B cell (primary cell): ENCODE measurements around the gene KIF13A. TPM values are rescaled to one million over a fixed set of nuclear protein-coding genes. Genes with fewer than 3 reads are reported as not detected.

Experiments used
- ATAC-seq: fragments of 200-7000 bp; cut with Tn5 transposase; one replicate; pipeline ENCODE4 v1.10.0; 2021; ENCODE audit warnings: low read depth, mild to moderate bottlenecking, moderate number of reproducible peaks, moderate library complexity
- CTCF ChIA-PET: fragments of 350-600 bp; sonication (Branson Sonifier 250); formaldehyde crosslinking; loops from one replicate; lab custom pipeline; 2021; ENCODE audit warnings: antibody characterized with exemption, inconsistent platforms; lab: Charles Lee
- POLR2A ChIA-PET: fragments of 350-600 bp; sonication (Branson Sonifier 250); formaldehyde crosslinking; loops from one replicate; lab custom pipeline; 2021; ENCODE audit warnings: antibody characterized with exemption; lab: Charles Lee
- DNase-seq: peaks from one replicate; pipeline ENCODE4 v3.0.0; 2013
- H2AFZ ChIP-seq: 2 replicates; pipeline ENCODE4 v1.6.1; 2012; ENCODE audit warnings: mild to moderate bottlenecking, low read depth, low read length; ENCODE audit not compliant: insufficient read depth, poor library complexity, severe bottlenecking
- H3K27ac ChIP-seq, 2 donors: 1 replicate in 1 of 2; 2 replicates in 1 of 2; pipeline ENCODE4 v1.5.1; 2012 to 2013; ENCODE audit warnings: low read length in 2 of 2, mild to moderate bottlenecking in 2 of 2, moderate library complexity in 1 of 2
- H3K27me3 ChIP-seq, 4 experiments: fragments of 200-600 bp in 1 of 4; sonication (generic) in 1 of 4; replicated peaks in 1 of 4; 1 replicate in 2 of 4; 2 replicates in 2 of 4; pipeline versions ENCODE4 v1.6.1 to v1.7.0; 2013 to 2016; ENCODE audit warnings: low read length in 3 of 4, mild to moderate bottlenecking in 2 of 4, mixed read lengths in 1 of 4, moderate library complexity in 1 of 4; ENCODE audit not compliant: insufficient read depth in 4 of 4, control insufficient read depth in 3 of 4; ENCODE audit errors: control extremely low read depth in 1 of 4
- H3K36me3 ChIP-seq, 2 experiments: replicated peaks in 1 of 2; 1 replicate in 1 of 2; 2 replicates in 1 of 2; pipeline versions ENCODE4 v1.6.1 to v1.7.1; 2013; ENCODE audit warnings: low read length in 1 of 2; ENCODE audit not compliant: insufficient read depth in 2 of 2, control insufficient read depth in 1 of 2; ENCODE audit errors: control extremely low read depth in 1 of 2, extremely low read depth in 1 of 2
- H3K4me1 ChIP-seq, 2 donors: fragments of 200-600 bp in 1 of 2; sonication (generic) in 1 of 2; 1 replicate in 1 of 2; 2 replicates in 1 of 2; pipeline versions ENCODE4 v1.5.1 to v1.6.1; 2013 to 2017; ENCODE audit warnings: low read length in 2 of 2; ENCODE audit not compliant: control insufficient read depth in 2 of 2, insufficient read depth in 2 of 2
- H3K4me2 ChIP-seq: replicated peaks from 2 replicates; pipeline ENCODE3; 2012; ENCODE audit warnings: mild to moderate bottlenecking, low read depth, low read length; ENCODE audit not compliant: poor library complexity, severe bottlenecking
- H3K4me3 ChIP-seq, 5 experiments: fragments of 200-600 bp in 1 of 5; sonication (generic) in 1 of 5; 1 replicate in 3 of 5; 2 replicates in 2 of 5; pipeline versions ENCODE4 v1.5.1 to v1.7.0; 2011 to 2016; ENCODE audit warnings: low read length in 4 of 5, mild to moderate bottlenecking in 4 of 5, low read depth in 2 of 5, control low read depth in 1 of 5, moderate library complexity in 1 of 5; ENCODE audit not compliant: insufficient read depth in 1 of 5; ENCODE audit errors: control extremely low read depth in 1 of 5, extremely low read depth in 1 of 5
- H3K79me2 ChIP-seq: fragments of 200-600 bp; sonication (generic); one replicate; pipeline ENCODE4 v1.6.0; 2016; ENCODE audit warnings: low read length; ENCODE audit not compliant: control insufficient read depth, insufficient read depth
- H3K9ac ChIP-seq: fragments of 200-600 bp; sonication (generic); 2 replicates; pipeline ENCODE4 v1.6.1; 2017; ENCODE audit warnings: mild to moderate bottlenecking, low read length, moderate library complexity
- H3K9me3 ChIP-seq, 3 donors: one replicate each; pipeline versions ENCODE4 v1.6.1 to v1.7.1; 2013; ENCODE audit warnings: low read length in 2 of 3; ENCODE audit not compliant: control insufficient read depth in 2 of 3, insufficient read depth in 1 of 3; ENCODE audit errors: control extremely low read depth in 1 of 3
- H4K20me1 ChIP-seq: 2 replicates; pipeline ENCODE4 v1.6.0; 2012; ENCODE audit warnings: mild to moderate bottlenecking, low read length; ENCODE audit not compliant: insufficient read depth, control insufficient read depth, poor library complexity, severe bottlenecking
- H3K27ac Mint-ChIP-seq: one replicate; pipeline ENCODE4 v1.8.0; 2021; ENCODE audit warnings: mixed read lengths
- H3K27me3 Mint-ChIP-seq: one replicate; pipeline ENCODE4 v1.8.0; 2021; ENCODE audit warnings: mixed read lengths
- H3K4me1 Mint-ChIP-seq: one replicate; pipeline ENCODE4 v1.8.0; 2021; ENCODE audit warnings: mixed read lengths
- H3K4me3 Mint-ChIP-seq: one replicate; pipeline ENCODE4 v1.8.0; 2021; ENCODE audit warnings: mixed read lengths
- H3K9me3 Mint-ChIP-seq: one replicate; pipeline ENCODE4 v1.8.0; 2022; ENCODE audit warnings: mixed read lengths; ENCODE audit not compliant: insufficient read depth
- EZH2 ChIP-seq: IDR thresholded peaks from 2 replicates; pipeline ENCODE4 v1.6.1; 2012; ENCODE audit warnings: borderline replicate concordance, low read depth, mild to moderate bottlenecking, moderate library complexity, low read length; ENCODE audit not compliant: insufficient read depth, poor library complexity, severe bottlenecking
- WGBS: methylation state at CpG from one replicate; pipeline ENCODE4 v1.1.5; 2013; ENCODE audit warnings: missing lambda C conversion rate; ENCODE audit not compliant: insufficient coverage; 5-methylcytosine and 5-hydroxymethylcytosine counted together
- intact Hi-C: fragments of 100-400 bp; cut with micrococcal nuclease; formaldehyde crosslinking; loops from one replicate; pipeline ENCODE4 v1.10.0; 2022
- polyA plus RNA-seq: library from polyadenylated mRNA; depleted of rRNA; stranded (reverse); fragments of >200 nt; gene quantifications from 2 replicates; pipeline ENCODE4 v1.2.3, GENCODE V29; 2012
- total RNA-seq, 2 donors: library from RNA; stranded (reverse); fragments of 120-200 nt in 1 of 2; gene quantifications; 1 replicate in 1 of 2; 2 replicates in 1 of 2; pipeline versions ENCODE4 v1.2.3 to v1.2.4, GENCODE V29; 2013 to 2022
- TF ChIP-seq, protein P1 (sequence below): fragments of 200-600 bp; IDR thresholded peaks from one replicate; pipeline ENCODE4 v1.8.0; 2022; ENCODE audit warnings: antibody characterized with exemption, mild to moderate bottlenecking

The KIF13A gene
- total and polyA plus RNA-seq, 2 donors (not counting 1 experiment from before 2014, with no cell fraction given), result 2.1 to 23.4 TPM

DNA sequence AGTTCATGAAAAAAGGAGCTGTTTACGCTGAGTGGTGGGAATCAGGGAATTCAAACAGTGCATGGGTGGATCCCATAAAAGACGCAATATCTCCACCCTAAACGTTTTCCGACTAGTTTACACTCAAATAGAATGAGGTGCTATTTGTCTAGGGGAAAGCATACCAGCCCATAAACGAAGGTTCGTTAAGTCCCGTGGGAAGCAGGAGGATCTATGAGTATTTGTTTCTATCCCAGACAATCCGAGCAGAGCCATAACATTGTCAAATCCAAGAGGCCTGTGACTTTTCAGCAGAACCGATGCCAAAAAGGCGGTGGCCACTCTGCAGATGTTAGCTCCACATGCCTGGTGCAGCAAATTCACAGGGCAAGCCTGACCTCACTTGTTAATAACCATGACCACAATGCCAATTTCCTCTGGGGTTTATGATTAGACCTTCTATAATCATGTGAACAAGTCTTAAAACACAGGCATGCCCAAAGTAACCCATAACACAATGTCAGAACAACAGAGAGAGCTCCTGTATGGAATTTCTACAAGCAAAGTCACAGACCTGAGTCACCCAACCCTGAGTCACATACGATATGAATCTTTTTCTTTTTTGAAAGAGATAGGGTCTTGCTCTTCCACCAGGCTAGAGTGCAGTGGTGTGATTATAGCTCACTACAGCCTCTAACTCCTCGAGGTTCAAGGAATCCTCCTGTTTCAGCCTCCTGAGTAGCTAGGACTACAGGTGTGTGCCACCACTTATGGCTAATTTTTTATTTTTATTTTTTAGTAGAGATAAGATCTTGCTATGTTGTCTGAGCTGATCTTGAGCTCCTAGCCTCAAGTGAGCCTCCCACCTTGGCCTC lies 123.3 kb downstream of the KIF13A start:
- TF ChIP-seq, protein P1, sequence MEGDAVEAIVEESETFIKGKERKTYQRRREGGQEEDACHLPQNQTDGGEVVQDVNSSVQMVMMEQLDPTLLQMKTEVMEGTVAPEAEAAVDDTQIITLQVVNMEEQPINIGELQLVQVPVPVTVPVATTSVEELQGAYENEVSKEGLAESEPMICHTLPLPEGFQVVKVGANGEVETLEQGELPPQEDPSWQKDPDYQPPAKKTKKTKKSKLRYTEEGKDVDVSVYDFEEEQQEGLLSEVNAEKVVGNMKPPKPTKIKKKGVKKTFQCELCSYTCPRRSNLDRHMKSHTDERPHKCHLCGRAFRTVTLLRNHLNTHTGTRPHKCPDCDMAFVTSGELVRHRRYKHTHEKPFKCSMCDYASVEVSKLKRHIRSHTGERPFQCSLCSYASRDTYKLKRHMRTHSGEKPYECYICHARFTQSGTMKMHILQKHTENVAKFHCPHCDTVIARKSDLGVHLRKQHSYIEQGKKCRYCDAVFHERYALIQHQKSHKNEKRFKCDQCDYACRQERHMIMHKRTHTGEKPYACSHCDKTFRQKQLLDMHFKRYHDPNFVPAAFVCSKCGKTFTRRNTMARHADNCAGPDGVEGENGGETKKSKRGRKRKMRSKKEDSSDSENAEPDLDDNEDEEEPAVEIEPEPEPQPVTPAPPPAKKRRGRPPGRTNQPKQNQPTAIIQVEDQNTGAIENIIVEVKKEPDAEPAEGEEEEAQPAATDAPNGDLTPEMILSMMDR, result no peak
- no peak for TF ChIP-seq EZH2
- Histone ChIP-seq H3K9me3 (no peaks in the 10 kb centered on the region), H3K27me3 (no peaks in the 10 kb centered on the region), H3K4me1 (no peaks in the 10 kb centered on the region), H3K4me3 (no peak overlapping the region), H3K36me3 (no peaks in the 10 kb centered on the region), H4K20me1 (no peaks in the 10 kb centered on the region), H3K4me2 (no peak overlapping the region), H3K9ac (no peak overlapping the region), H3K79me2 (no peaks in the 10 kb centered on the region), H3K27ac (no peak overlapping the region), H2AFZ (no peak overlapping the region)
- H3K4me1 Mint-ChIP-seq, result peaks cover under 1% of the 10 kb centered on the region
- intact Hi-C loops, result no loop called here
- POLR2A ChIA-PET, result no interaction called here
- no peak overlapping the region for H3K4me3 Mint-ChIP-seq
- H3K27ac Mint-ChIP-seq, result no peak overlapping the region
- 96% methylated on average over 6 of the region's 12 CpGs for WGBS
- CTCF ChIA-PET, result no interaction called here
- H3K9me3 Mint-ChIP-seq, result no peaks in the 10 kb centered on the region
- no peak for DNase-seq
- no peak for ATAC-seq
- no peaks in the 10 kb centered on the region for H3K27me3 Mint-ChIP-seq

DNA sequence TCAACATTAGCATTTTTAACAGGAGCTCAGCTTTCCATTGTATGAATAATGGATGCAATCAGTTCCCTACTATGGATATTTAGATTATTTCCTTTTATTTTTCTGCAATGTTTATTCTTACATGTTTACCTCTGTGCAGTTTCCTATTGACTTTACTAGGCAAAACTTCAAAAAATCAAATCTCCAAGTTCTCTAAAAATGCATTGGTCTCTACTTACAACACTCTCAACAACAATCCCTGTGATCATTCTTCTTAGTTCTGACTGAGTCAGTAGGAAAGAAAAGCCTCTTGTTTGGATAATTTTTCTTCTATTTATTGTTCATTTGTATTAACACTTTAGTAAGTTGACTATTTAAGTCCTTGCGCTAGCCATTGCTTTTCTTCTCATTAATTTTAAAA lies 126.1 kb downstream of the KIF13A start:
- intact Hi-C loops, result no loop called here
- H2AFZ ChIP-seq, result no peak overlapping the region
- CTCF ChIA-PET, result no interaction called here
- H3K27ac Mint-ChIP-seq, result no peak overlapping the region
- no peaks in the 10 kb centered on the region for H3K79me2 ChIP-seq
- H3K27ac ChIP-seq, result no peak overlapping the region
- no peak overlapping the region for H3K4me3 ChIP-seq
- no peaks in the 10 kb centered on the region for H4K20me1 ChIP-seq
- no peaks in the 10 kb centered on the region for H3K27me3 Mint-ChIP-seq
- POLR2A ChIA-PET, result no interaction called here
- no peaks in the 10 kb centered on the region for H3K36me3 ChIP-seq
- no peak for ATAC-seq
- H3K4me1 ChIP-seq, result no peaks in the 10 kb centered on the region
- H3K4me2 ChIP-seq, result no peak overlapping the region
- TF ChIP-seq, protein P1, result no peak
- no peak for TF ChIP-seq EZH2
- H3K4me1 Mint-ChIP-seq, result no peaks in the 10 kb centered on the region
- no peak for DNase-seq
- no peaks in the 10 kb centered on the region for H3K9me3 ChIP-seq
- WGBS, result no CpG with 5 or more reads among the region's 1 CpG
- no peaks in the 10 kb centered on the region for H3K27me3 ChIP-seq
- H3K9ac ChIP-seq, result no peak overlapping the region
- no peaks in the 10 kb centered on the region for H3K9me3 Mint-ChIP-seq
- H3K4me3 Mint-ChIP-seq, result no peak overlapping the region
